ENCODE results near the gene ADRM1.

ADRM1 gene

DNA sequence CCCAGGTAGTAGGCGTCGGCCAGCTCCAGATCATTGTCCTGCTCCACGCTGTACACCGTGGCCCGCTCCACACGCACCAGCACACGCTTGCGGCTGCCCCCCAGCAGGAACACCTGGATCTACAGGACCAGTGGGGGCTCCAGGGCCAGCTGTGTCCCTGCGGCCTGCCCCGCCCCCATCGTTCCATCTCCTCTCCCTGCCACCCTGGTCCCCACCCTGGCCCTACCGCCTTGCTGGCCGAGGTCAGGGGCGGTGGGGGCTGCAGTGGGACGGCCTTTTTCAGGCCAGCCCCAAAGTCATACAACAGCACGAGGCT is 9.8 kb downstream of the ADRM1 start:
- Histone ChIP-seq H3K36me3 (ENCODE audit: control insufficient read depth, insufficient read depth, low read length) (peaks cover 97% of the 10 kb centered on the region), H3K4me1 (ENCODE audit: control insufficient read depth, insufficient read depth, low read length) (no peaks in the 10 kb centered on the region), H3K9ac (ENCODE audit: low read length) (no peak overlapping the region), H3K27ac (ENCODE audit: low read depth, low read length) (no peak overlapping the region), H3K27me3 (ENCODE audit: control insufficient read depth, insufficient read depth, low read length) (no peaks in the 10 kb centered on the region), H3K9me3 (ENCODE audit: control insufficient read depth, insufficient read depth, low read depth, low read length) (peaks cover 2% of the 10 kb centered on the region; the same call in 1 of the 2 replicates), H3K4me3 (ENCODE audit: low read depth, low read length) (no peak overlapping the region)

DNA sequence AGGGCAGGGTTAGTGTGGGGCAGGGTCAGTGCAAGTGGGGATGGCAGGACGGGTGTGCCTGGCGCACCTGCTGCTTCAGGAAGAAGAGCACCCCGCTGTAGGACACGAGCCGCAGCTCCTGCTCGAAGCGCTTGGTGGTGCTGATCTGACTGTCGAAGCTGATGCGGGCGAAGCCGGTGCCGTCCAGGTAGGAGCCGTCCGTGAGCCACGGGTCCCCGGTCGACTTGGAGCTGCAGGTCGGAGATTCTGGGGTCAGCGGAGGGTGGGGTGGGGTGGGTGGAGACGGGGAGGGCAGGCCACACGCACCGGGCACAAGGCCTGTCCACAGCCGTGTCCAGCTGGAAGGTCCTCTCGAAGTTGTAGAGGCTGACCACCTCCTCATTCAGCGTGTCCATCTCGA is 10.2 kb downstream of the ADRM1 start:
- peaks cover 94% of the 10 kb centered on the region for H3K36me3 ChIP-seq (ENCODE audit: control insufficient read depth, insufficient read depth, low read length)
- H3K9me3 ChIP-seq (ENCODE audit: control insufficient read depth, insufficient read depth, low read depth, low read length), result peaks cover 2% of the 10 kb centered on the region; the same call in 1 of the 2 replicates
- H3K4me1 ChIP-seq (ENCODE audit: control insufficient read depth, insufficient read depth, low read length), result no peaks in the 10 kb centered on the region
- H3K9ac ChIP-seq (ENCODE audit: low read length), result no peak overlapping the region
- no peak overlapping the region for H3K27ac ChIP-seq (ENCODE audit: low read depth, low read length)
- no peak overlapping the region for H3K4me3 ChIP-seq (ENCODE audit: low read depth, low read length)
- no peaks in the 10 kb centered on the region for H3K27me3 ChIP-seq (ENCODE audit: control insufficient read depth, insufficient read depth, low read length)

GRCh38 chr20:62313460-62314338 is 10.9 kb downstream of the ADRM1 start:
- H3K27ac ChIP-seq (ENCODE audit: low read depth, low read length), result no peak overlapping the region
- H3K27me3 ChIP-seq (ENCODE audit: control insufficient read depth, insufficient read depth, low read length), result no peaks in the 10 kb centered on the region
- H3K36me3 ChIP-seq (ENCODE audit: control insufficient read depth, insufficient read depth, low read length), result peaks cover 92% of the 10 kb centered on the region
- H3K4me3 ChIP-seq (ENCODE audit: low read depth, low read length), result no peak overlapping the region
- H3K4me1 ChIP-seq (ENCODE audit: control insufficient read depth, insufficient read depth, low read length), result no peaks in the 10 kb centered on the region
- peaks cover 5% of the 10 kb centered on the region; the same call in 1 of the 2 replicates for H3K9me3 ChIP-seq (ENCODE audit: control insufficient read depth, insufficient read depth, low read depth, low read length)
- no peak overlapping the region for H3K9ac ChIP-seq (ENCODE audit: low read length)

- H3K9ac ChIP-seq (ENCODE audit: low read length), result no peak overlapping the region
- no peaks in the 10 kb centered on the region for H3K4me1 ChIP-seq (ENCODE audit: control insufficient read depth, insufficient read depth, low read length)
- H3K4me3 ChIP-seq (ENCODE audit: low read depth, low read length), result no peak overlapping the region
- H3K9me3 ChIP-seq (ENCODE audit: control insufficient read depth, insufficient read depth, low read depth, low read length), result peaks cover 6% of the 10 kb centered on the region; the same call in 1 of the 2 replicates
- H3K27ac ChIP-seq (ENCODE audit: low read depth, low read length), result no peak overlapping the region
- no peaks in the 10 kb centered on the region for H3K27me3 ChIP-seq (ENCODE audit: control insufficient read depth, insufficient read depth, low read length)
- peaks cover 92% of the 10 kb centered on the region for H3K36me3 ChIP-seq (ENCODE audit: control insufficient read depth, insufficient read depth, low read length)
These were observed 11.5 kb downstream of the ADRM1 start for GRCh38 chr20:62314339-62314638.

DNA sequence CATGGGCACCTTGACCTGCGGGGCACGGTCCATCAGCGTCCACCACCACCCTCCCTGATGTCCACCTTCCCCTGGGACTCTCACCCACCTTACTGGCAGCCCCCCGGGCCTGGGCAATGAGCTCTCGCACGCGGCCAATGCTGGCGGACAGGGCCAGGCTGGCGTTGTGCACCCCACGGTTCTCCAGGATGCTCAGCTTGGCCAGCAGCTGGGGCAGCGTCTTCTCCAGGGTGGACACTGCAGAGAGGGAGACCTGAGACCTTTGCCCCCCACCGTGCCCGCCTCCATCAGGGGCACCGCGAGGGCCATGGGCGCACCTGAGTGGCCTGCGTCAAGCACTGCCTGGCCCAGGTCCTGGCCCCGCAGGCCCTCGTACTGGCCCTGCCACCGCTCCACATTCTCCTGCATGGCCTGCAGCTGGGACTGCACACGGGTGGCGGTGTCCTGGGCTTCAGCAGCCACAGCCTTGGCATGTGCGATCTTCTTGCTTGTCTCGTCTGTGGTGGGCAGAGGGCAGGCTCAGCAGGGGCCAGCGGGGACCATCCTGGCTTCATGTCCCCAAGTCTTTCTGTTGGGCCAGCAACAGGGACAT is 12.0 kb downstream of the ADRM1 start:
- no peak overlapping the region for H3K27ac ChIP-seq (ENCODE audit: low read depth, low read length)
- peaks cover 6% of the 10 kb centered on the region; the same call in 1 of the 2 replicates for H3K9me3 ChIP-seq (ENCODE audit: control insufficient read depth, insufficient read depth, low read depth, low read length)
- no peak overlapping the region for H3K4me3 ChIP-seq (ENCODE audit: low read depth, low read length)
- no peak overlapping the region for H3K9ac ChIP-seq (ENCODE audit: low read length)
- no peaks in the 10 kb centered on the region for H3K4me1 ChIP-seq (ENCODE audit: control insufficient read depth, insufficient read depth, low read length)
- H3K36me3 ChIP-seq (ENCODE audit: control insufficient read depth, insufficient read depth, low read length), result peaks cover 94% of the 10 kb centered on the region
- H3K27me3 ChIP-seq (ENCODE audit: control insufficient read depth, insufficient read depth, low read length), result no peaks in the 10 kb centered on the region

- H3K36me3 ChIP-seq (ENCODE audit: control insufficient read depth, insufficient read depth, low read length), result peaks cover 93% of the 10 kb centered on the region
These were observed 13.0 kb downstream of the ADRM1 start for GRCh38 chr20:62315773-62316172.

DNA sequence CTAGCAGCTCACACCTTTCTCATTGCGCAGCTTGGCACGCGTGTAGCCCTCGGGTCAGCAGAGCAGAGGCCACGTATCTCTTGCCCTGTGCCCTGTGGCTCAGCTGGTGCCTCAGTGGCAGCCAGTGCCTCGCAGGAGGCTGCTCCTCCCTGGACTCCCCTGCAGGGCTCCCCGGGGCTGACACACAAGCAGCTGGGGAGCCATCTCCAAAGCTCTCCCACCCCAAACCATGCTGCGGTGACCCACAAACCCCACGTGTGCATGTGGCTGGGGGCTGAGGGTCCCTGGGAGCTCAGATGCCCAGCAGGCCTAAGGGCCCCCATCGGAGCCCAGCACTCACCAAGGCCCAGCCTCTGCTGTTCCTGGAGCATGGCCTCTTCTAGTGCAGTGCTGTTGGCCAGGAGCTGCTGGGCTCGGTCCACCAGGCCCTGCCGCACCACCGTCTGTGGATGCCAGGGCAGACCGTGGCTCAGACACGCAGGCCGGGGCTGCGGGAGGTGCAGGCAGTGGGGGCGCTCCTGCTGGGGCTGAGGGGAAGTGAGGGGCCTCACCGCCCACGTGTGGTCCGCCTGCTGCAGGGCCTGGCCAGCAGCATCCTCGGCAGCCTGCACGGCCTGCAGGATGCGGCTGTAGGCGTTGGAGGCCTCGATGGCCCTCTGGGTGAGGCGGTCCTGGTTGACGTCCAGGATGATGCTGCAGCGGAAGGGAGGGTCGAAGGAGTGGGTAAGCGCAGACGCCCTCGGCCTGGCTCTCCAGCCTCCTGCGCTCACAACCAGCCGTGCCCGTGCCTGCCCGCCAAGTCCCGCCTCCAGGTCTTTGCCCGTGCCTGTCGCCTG is 13.8 kb downstream of the ADRM1 start:
- H3K27ac ChIP-seq (ENCODE audit: low read depth, low read length), result no peak overlapping the region
- H3K9ac ChIP-seq (ENCODE audit: low read length), result no peak overlapping the region
- H3K9me3 ChIP-seq (ENCODE audit: control insufficient read depth, insufficient read depth, low read depth, low read length), result peaks cover 6% of the 10 kb centered on the region; the same call in 1 of the 2 replicates
- peaks cover 87% of the 10 kb centered on the region for H3K36me3 ChIP-seq (ENCODE audit: control insufficient read depth, insufficient read depth, low read length)
- no peaks in the 10 kb centered on the region for H3K27me3 ChIP-seq (ENCODE audit: control insufficient read depth, insufficient read depth, low read length)
- H3K4me1 ChIP-seq (ENCODE audit: control insufficient read depth, insufficient read depth, low read length), result no peaks in the 10 kb centered on the region
- no peak overlapping the region for H3K4me3 ChIP-seq (ENCODE audit: low read depth, low read length)

More at GRCh38 chr20:62315773-62316172, 13.0 kb downstream of the ADRM1 start:
- no peaks in the 10 kb centered on the region for H3K4me1 ChIP-seq (ENCODE audit: control insufficient read depth, insufficient read depth, low read length)
- peaks cover 6% of the 10 kb centered on the region; the same call in 1 of the 2 replicates for H3K9me3 ChIP-seq (ENCODE audit: control insufficient read depth, insufficient read depth, low read depth, low read length)
- H3K27ac ChIP-seq (ENCODE audit: low read depth, low read length), result no peak overlapping the region
- H3K9ac ChIP-seq (ENCODE audit: low read length), result no peak overlapping the region
- no peak overlapping the region for H3K4me3 ChIP-seq (ENCODE audit: low read depth, low read length)
- no peaks in the 10 kb centered on the region for H3K27me3 ChIP-seq (ENCODE audit: control insufficient read depth, insufficient read depth, low read length)

GRCh38 chr20:62317167-62317655 is 14.4 kb downstream of the ADRM1 start:
- no peak overlapping the region for H3K9ac ChIP-seq (ENCODE audit: low read length)
- no peaks in the 10 kb centered on the region for H3K4me1 ChIP-seq (ENCODE audit: control insufficient read depth, insufficient read depth, low read length)
- H3K9me3 ChIP-seq (ENCODE audit: control insufficient read depth, insufficient read depth, low read depth, low read length), result peaks cover 6% of the 10 kb centered on the region; the same call in 1 of the 2 replicates
- H3K36me3 ChIP-seq (ENCODE audit: control insufficient read depth, insufficient read depth, low read length), result peaks cover 87% of the 10 kb centered on the region
- no peak overlapping the region for H3K27ac ChIP-seq (ENCODE audit: low read depth, low read length)
- H3K4me3 ChIP-seq (ENCODE audit: low read depth, low read length), result no peak overlapping the region
- H3K27me3 ChIP-seq (ENCODE audit: control insufficient read depth, insufficient read depth, low read length), result no peaks in the 10 kb centered on the region

GRCh38 chr20:62318400-62319345 is 15.9 kb downstream of the ADRM1 start:
- Histone ChIP-seq H3K4me1 (ENCODE audit: control insufficient read depth, insufficient read depth, low read length) (no peaks in the 10 kb centered on the region), H3K4me3 (ENCODE audit: low read depth, low read length) (no peak overlapping the region), H3K9me3 (ENCODE audit: control insufficient read depth, insufficient read depth, low read depth, low read length) (peaks cover 6% of the 10 kb centered on the region; the same call in 1 of the 2 replicates), H3K27ac (ENCODE audit: low read depth, low read length) (no peak overlapping the region), H3K9ac (ENCODE audit: low read length) (no peak overlapping the region), H3K36me3 (ENCODE audit: control insufficient read depth, insufficient read depth, low read length) (peaks cover 84% of the 10 kb centered on the region), H3K27me3 (ENCODE audit: control insufficient read depth, insufficient read depth, low read length) (no peaks in the 10 kb centered on the region)

DNA sequence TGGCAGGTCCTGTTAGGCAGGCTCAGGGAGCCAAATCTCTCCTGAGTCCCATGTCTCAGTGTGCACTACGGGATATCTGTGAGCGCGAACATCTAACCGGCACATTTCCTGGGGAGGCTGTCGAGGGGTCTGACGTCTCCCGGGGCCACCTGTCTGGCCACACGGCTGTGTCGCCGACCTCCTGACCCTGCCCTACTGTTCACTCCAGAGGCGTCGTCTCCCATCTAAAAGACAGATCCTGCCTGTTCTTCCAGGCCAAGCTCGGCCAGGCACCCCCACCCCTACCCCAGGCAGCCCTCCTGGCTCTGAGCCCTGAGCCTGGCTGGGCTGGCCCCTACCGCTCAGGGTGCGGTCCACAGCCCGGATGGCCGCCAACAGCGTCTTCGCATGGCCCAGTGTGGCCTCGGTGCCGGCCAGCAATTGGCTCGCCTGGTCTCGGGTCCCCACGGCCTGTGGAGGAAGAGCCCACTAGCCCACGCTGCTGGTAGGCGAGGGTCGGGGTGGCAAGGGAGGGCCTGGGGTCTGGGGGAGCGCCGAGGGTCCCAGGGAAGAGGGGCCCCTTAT is 16.6 kb downstream of the ADRM1 start:
- H3K27me3 ChIP-seq (ENCODE audit: control insufficient read depth, insufficient read depth, low read length), result no peaks in the 10 kb centered on the region
- H3K9me3 ChIP-seq (ENCODE audit: control insufficient read depth, insufficient read depth, low read depth, low read length), result peaks cover 6% of the 10 kb centered on the region; the same call in 1 of the 2 replicates
- peaks cover 84% of the 10 kb centered on the region for H3K36me3 ChIP-seq (ENCODE audit: control insufficient read depth, insufficient read depth, low read length)
- H3K4me3 ChIP-seq (ENCODE audit: low read depth, low read length), result no peak overlapping the region
- no peak overlapping the region for H3K27ac ChIP-seq (ENCODE audit: low read depth, low read length)
- H3K9ac ChIP-seq (ENCODE audit: low read length), result no peak overlapping the region
- H3K4me1 ChIP-seq (ENCODE audit: control insufficient read depth, insufficient read depth, low read length), result no peaks in the 10 kb centered on the region

All from HUES6 (cell line).